Neural progenitor cell (in vitro differentiated cells): ENCODE measurements around the gene NCBP3. TPM values are rescaled to one million over a fixed set of nuclear protein-coding genes. Genes with fewer than 3 reads are reported as not detected.

ENCODE experiments used
- DNase-seq: peaks from one replicate; pipeline ENCODE4 v3.0.0-alpha.2; 2016; ENCODE audit warnings: low spot score
- H2AFZ ChIP-seq: fragments of 200-600 bp; sonication (generic); replicated peaks from 2 replicates; pipeline ENCODE4 v1.6.1; 2016; ENCODE audit warnings: antibody characterized with exemption
- H3F3A ChIP-seq: fragments of 200-600 bp; sonication (generic); 2 replicates; pipeline ENCODE4 v1.6.1; 2016; ENCODE audit warnings: antibody characterized with exemption, low read depth
- H3K27ac ChIP-seq: fragments of 200-600 bp; sonication (generic); 2 replicates; pipeline ENCODE4 v1.5.1; 2016; ENCODE audit warnings: mild to moderate bottlenecking
- H3K27me3 ChIP-seq: fragments of 200-600 bp; sonication (generic); 2 replicates; pipeline ENCODE4 v1.6.1; 2016; ENCODE audit warnings: mild to moderate bottlenecking, moderate library complexity
- H3K36me3 ChIP-seq: fragments of 200-600 bp; sonication (generic); 2 replicates; pipeline ENCODE4 v1.5.1; 2016
- H3K4me1 ChIP-seq: fragments of 200-600 bp; sonication (generic); 2 replicates; pipeline ENCODE4 v1.6.1; 2016; ENCODE audit warnings: mixed run types
- H3K4me2 ChIP-seq: fragments of 200-600 bp; sonication (generic); 2 replicates; pipeline ENCODE4 v1.6.1; 2016
- H3K4me3 ChIP-seq: fragments of 200-600 bp; sonication (generic); 2 replicates; pipeline ENCODE4 v1.5.1; 2016
- H3K79me2 ChIP-seq: fragments of 200-600 bp; sonication (generic); 2 replicates; pipeline ENCODE4 v1.6.1; 2016; ENCODE audit warnings: low read depth
- H3K9ac ChIP-seq: fragments of 200-600 bp; sonication (generic); 2 replicates; pipeline ENCODE4 v1.6.1; 2016
- H3K9me3 ChIP-seq: fragments of 200-600 bp; sonication (generic); 2 replicates; pipeline ENCODE4 v1.5.1; 2016; ENCODE audit warnings: low read depth
- H4K20me1 ChIP-seq: fragments of 200-600 bp; sonication (generic); 2 replicates; pipeline ENCODE4 v1.6.1; 2016; ENCODE audit warnings: low read depth
- H3K27ac Mint-ChIP-seq: 3 replicates; pipeline ENCODE4 v1.8.0; 2021; ENCODE audit warnings: mixed read lengths
- H3K27me3 Mint-ChIP-seq: 2 replicates; pipeline ENCODE4 v1.8.0; 2022; ENCODE audit warnings: low read depth, mild to moderate bottlenecking, inconsistent platforms, moderate library complexity, mixed read lengths; ENCODE audit not compliant: insufficient read depth
- H3K36me3 Mint-ChIP-seq: 3 replicates; pipeline ENCODE4 v1.8.0; 2021; ENCODE audit warnings: mixed read lengths
- H3K4me1 Mint-ChIP-seq: 3 replicates; pipeline ENCODE4 v1.8.0; 2021; ENCODE audit warnings: mixed read lengths
- H3K4me3 Mint-ChIP-seq: 3 replicates; pipeline ENCODE4 v1.8.0; 2021; ENCODE audit warnings: mild to moderate bottlenecking, moderate library complexity, mixed read lengths
- H3K9me3 Mint-ChIP-seq: 3 replicates; pipeline ENCODE4 v1.8.0; 2020; ENCODE audit warnings: mixed read lengths
- CTCF ChIP-seq: fragments of 200-600 bp; sonication (generic); IDR thresholded peaks from 2 replicates; pipeline ENCODE4 v1.5.1; 2017; ENCODE audit warnings: antibody characterized with exemption, mild to moderate bottlenecking
- EZH2 ChIP-seq: fragments of 200-600 bp; sonication (generic); IDR thresholded peaks from 2 replicates; pipeline ENCODE4 v1.6.1; 2017; ENCODE audit warnings: antibody characterized with exemption, mild to moderate bottlenecking, moderate library complexity
- EZH2phosphoT487 ChIP-seq: fragments of 200-600 bp; sonication (generic); IDR thresholded peaks from 2 replicates; pipeline ENCODE4 v1.6.1; 2017; ENCODE audit warnings: antibody characterized with exemption
- total RNA-seq: library from RNA; depleted of rRNA; stranded (reverse); fragments of >200 nt; gene quantifications from 2 replicates; pipeline ENCODE4 v1.2.3, GENCODE V29; 2015; ENCODE audit warnings: low replicate concordance

The NCBP3 gene
- total RNA-seq, 1 donor from 2014 or later, result 55.7 TPM

GRCh38 chr17:3882276-3882675 is 36.2 kb upstream of the NCBP3 start:
- no peaks in the 10 kb centered on the region for H3K79me2 ChIP-seq
- no peak overlapping the region for H3K9ac ChIP-seq
- H3K27me3 ChIP-seq, result no peaks in the 10 kb centered on the region
- H3K4me3 ChIP-seq, result no peak overlapping the region
- H3K36me3 Mint-ChIP-seq, result peaks cover 2% of the 10 kb centered on the region
- no peak overlapping the region for H3K27ac Mint-ChIP-seq
- peaks cover 11% of the 10 kb centered on the region for H3F3A ChIP-seq
- H3K36me3 ChIP-seq, result no peaks in the 10 kb centered on the region
- H2AFZ ChIP-seq, result no peak overlapping the region
- H3K27me3 Mint-ChIP-seq, result peaks cover 5% of the 10 kb centered on the region
- no peaks in the 10 kb centered on the region for H3K9me3 Mint-ChIP-seq
- H3K4me1 ChIP-seq, result peaks cover 16% of the 10 kb centered on the region
- H3K4me1 Mint-ChIP-seq, result peaks cover 42% of the 10 kb centered on the region
- no peak overlapping the region for H3K4me3 Mint-ChIP-seq
- DNase-seq, result no peak
- H3K27ac ChIP-seq, result no peak overlapping the region
- no peak overlapping the region for H3K4me2 ChIP-seq
- H4K20me1 ChIP-seq, result peaks cover 4% of the 10 kb centered on the region
- no peaks in the 10 kb centered on the region for H3K9me3 ChIP-seq
- TF ChIP-seq CTCF (no peak), EZH2phosphoT487 (no peak), EZH2 (no peak)

- Histone ChIP-seq H3K4me3 (no peak overlapping the region), H3K79me2 (no peaks in the 10 kb centered on the region), H3K9me3 (no peaks in the 10 kb centered on the region), H4K20me1 (peaks cover 4% of the 10 kb centered on the region), H3K4me1 (peaks cover 16% of the 10 kb centered on the region), H3K27me3 (no peaks in the 10 kb centered on the region), H3K27ac (no peak overlapping the region), H3K36me3 (no peaks in the 10 kb centered on the region), H3F3A (peaks cover 11% of the 10 kb centered on the region), H3K9ac (no peak overlapping the region), H3K4me2 (no peak overlapping the region), H2AFZ (no peak overlapping the region)
- H3K27ac Mint-ChIP-seq, result no peak overlapping the region
- TF ChIP-seq EZH2 (no peak), EZH2phosphoT487 (no peak), CTCF (no peak)
- no peaks in the 10 kb centered on the region for H3K36me3 Mint-ChIP-seq
- H3K4me3 Mint-ChIP-seq, result no peak overlapping the region
- H3K9me3 Mint-ChIP-seq, result no peaks in the 10 kb centered on the region
- H3K27me3 Mint-ChIP-seq, result peaks cover 4% of the 10 kb centered on the region
- DNase-seq, result no peak
- H3K4me1 Mint-ChIP-seq, result peaks cover 32% of the 10 kb centered on the region
Observed at GRCh38 chr17:3880983-3881382, 34.9 kb upstream of the NCBP3 start.

GRCh38 chr17:3879591-3880417 is 33.8 kb upstream of the NCBP3 start:
- peak overlapping the region; percentile 67 for H3K4me3 Mint-ChIP-seq
- no peaks in the 10 kb centered on the region for H3K27me3 ChIP-seq
- H4K20me1 ChIP-seq, result peaks cover 4% of the 10 kb centered on the region
- peaks cover 16% of the 10 kb centered on the region for H3K4me1 ChIP-seq
- H3K9me3 Mint-ChIP-seq, result no peaks in the 10 kb centered on the region
- H3K9ac ChIP-seq, result no peak overlapping the region
- TF ChIP-seq CTCF (no peak), EZH2phosphoT487 (no peak), EZH2 (no peak)
- H3K27me3 Mint-ChIP-seq, result peaks cover 4% of the 10 kb centered on the region
- no peak overlapping the region for H3K4me3 ChIP-seq
- DNase-seq, result peak; percentile 27
- H3K9me3 ChIP-seq, result no peaks in the 10 kb centered on the region
- H3K27ac Mint-ChIP-seq, result peak overlapping the region; percentile 95
- H3K4me2 ChIP-seq, result peak overlapping the region; percentile 39
- no peaks in the 10 kb centered on the region for H3K36me3 ChIP-seq
- H3K4me1 Mint-ChIP-seq, result peaks cover 29% of the 10 kb centered on the region
- no peak overlapping the region for H3K27ac ChIP-seq
- H3F3A ChIP-seq, result peaks cover 11% of the 10 kb centered on the region
- H2AFZ ChIP-seq, result no peak overlapping the region
- H3K36me3 Mint-ChIP-seq, result no peaks in the 10 kb centered on the region
- no peaks in the 10 kb centered on the region for H3K79me2 ChIP-seq
